GM11168 (cell line): ENCODE data around the gene TBC1D25.

ENCODE experiments used
- in situ Hi-C: fragments of 300-500 bp; cut with MboI; formaldehyde crosslinking; loops from one replicate; pipeline ENCODE4 v1.12.0; 2022; ENCODE audit warnings: low sequenced_read_pairs; ENCODE audit not compliant: unreplicated experiment

The TBC1D25 gene

GRCh38 chrX:48597353-48598264, 58.1 kb downstream of the TBC1D25 start, which contains the start of gene WDR13:
TSS of gene WDR13 (plus strand) at chrX:48597492. CDS start at chrX:48597997, 505 bp downstream.
- in situ Hi-C loops, result no loop called here

- in situ Hi-C loops, result no loop called here
Measured at GRCh38 chrX:48598614-48599013, 59.1 kb downstream of the TBC1D25 start.

- in situ Hi-C loops, result no loop called here
Measured at GRCh38 chrX:48599341-48599740, 59.8 kb downstream of the TBC1D25 start.

GRCh38 chrX:48600226-48600625, 60.7 kb downstream of the TBC1D25 start:
- in situ Hi-C loops, result no loop called here

GRCh38 chrX:48601741-48602394, 62.4 kb downstream of the TBC1D25 start:
- in situ Hi-C loops, result no loop called here

GRCh38 chrX:48604701-48605100, 65.2 kb downstream of the TBC1D25 start:
- in situ Hi-C loops, result no loop called here

GRCh38 chrX:48606091-48606490, 66.6 kb downstream of the TBC1D25 start:
- in situ Hi-C loops, result no loop called here

- in situ Hi-C loops, result no loop called here
Measured at GRCh38 chrX:48611703-48612102, 72.2 kb downstream of the TBC1D25 start.
